Measurements from ENCODE around the gene DPF1. TPM values are rescaled to one million over a fixed set of nuclear protein-coding genes. Genes with fewer than 3 reads are reported as not detected.

The DPF1 gene
- total RNA-seq, 1 donor from 2014 or later: 4.8 TPM

DNA sequence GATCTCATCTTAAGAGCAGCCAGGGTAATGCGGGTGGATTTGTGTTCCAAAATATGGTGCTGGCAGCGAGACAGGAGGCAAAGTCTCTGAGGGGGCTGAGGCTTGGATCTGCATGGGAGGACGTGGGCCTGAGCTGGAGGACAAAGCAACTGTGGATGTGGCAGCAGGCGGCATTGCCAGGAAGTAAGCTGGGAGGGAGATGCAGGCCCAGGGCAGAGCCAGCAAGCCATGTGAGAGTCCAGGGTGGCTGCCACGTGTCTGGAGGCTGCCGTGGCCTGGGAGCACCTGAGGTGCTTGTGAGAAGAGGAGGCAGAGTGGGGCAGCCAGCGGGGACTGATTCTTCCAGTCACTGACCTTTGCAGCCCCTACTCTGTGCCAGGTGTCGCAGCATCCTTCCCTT is 52.0 kb downstream of the DPF1 start:
- Mint-ChIP-seq H3K27me3 (no peaks in the 10 kb centered on the region), H3K27ac (peak overlapping the region; percentile 50), H3K4me1 (ENCODE audit: low read depth) (no peaks in the 10 kb centered on the region), H3K36me3 (ENCODE audit: insufficient read depth) (peaks cover 6% of the 10 kb centered on the region), H3K4me3 (ENCODE audit: low read depth) (no peak overlapping the region), H3K9me3 (ENCODE audit: low read depth) (no peaks in the 10 kb centered on the region)
- TF ChIP-seq, protein P1, sequence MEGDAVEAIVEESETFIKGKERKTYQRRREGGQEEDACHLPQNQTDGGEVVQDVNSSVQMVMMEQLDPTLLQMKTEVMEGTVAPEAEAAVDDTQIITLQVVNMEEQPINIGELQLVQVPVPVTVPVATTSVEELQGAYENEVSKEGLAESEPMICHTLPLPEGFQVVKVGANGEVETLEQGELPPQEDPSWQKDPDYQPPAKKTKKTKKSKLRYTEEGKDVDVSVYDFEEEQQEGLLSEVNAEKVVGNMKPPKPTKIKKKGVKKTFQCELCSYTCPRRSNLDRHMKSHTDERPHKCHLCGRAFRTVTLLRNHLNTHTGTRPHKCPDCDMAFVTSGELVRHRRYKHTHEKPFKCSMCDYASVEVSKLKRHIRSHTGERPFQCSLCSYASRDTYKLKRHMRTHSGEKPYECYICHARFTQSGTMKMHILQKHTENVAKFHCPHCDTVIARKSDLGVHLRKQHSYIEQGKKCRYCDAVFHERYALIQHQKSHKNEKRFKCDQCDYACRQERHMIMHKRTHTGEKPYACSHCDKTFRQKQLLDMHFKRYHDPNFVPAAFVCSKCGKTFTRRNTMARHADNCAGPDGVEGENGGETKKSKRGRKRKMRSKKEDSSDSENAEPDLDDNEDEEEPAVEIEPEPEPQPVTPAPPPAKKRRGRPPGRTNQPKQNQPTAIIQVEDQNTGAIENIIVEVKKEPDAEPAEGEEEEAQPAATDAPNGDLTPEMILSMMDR (IDR thresholded peaks at IDR 0.05; ENCODE audit: unreplicated experiment): no peak
- no peak for DNase-seq (ENCODE audit: low spot score, unreplicated experiment)

DNA sequence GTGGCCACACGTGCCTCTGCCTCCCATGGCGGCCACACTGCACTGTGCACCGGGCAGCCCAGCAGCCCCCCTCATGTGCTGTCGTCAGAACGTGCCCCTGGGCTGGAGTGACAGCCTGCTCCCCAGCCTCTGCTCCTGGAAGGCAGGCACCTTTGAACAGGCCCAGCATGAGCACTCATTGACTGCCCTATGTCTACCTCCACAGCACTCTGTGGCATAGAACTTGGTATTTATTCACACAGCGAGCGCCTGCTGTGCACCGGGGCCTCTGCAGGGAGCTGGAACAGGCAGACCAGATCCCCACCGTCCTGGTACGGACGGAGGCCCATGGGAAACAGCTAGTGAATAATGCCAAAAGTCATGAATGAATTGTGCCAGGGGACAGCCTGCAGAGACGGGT is 53.7 kb downstream of the DPF1 start:
- peaks cover 7% of the 10 kb centered on the region for H3K36me3 Mint-ChIP-seq (ENCODE audit: insufficient read depth)
- DNase-seq (ENCODE audit: low spot score, unreplicated experiment): no peak
- no peaks in the 10 kb centered on the region for H3K4me1 Mint-ChIP-seq (ENCODE audit: low read depth)
- H3K9me3 Mint-ChIP-seq (ENCODE audit: low read depth): no peaks in the 10 kb centered on the region
- no peak overlapping the region for H3K4me3 Mint-ChIP-seq (ENCODE audit: low read depth)
- H3K27me3 Mint-ChIP-seq: no peaks in the 10 kb centered on the region
- TF ChIP-seq, protein P1 (IDR thresholded peaks at IDR 0.05; ENCODE audit: unreplicated experiment): no peak
- no peak overlapping the region for H3K27ac Mint-ChIP-seq

DNA sequence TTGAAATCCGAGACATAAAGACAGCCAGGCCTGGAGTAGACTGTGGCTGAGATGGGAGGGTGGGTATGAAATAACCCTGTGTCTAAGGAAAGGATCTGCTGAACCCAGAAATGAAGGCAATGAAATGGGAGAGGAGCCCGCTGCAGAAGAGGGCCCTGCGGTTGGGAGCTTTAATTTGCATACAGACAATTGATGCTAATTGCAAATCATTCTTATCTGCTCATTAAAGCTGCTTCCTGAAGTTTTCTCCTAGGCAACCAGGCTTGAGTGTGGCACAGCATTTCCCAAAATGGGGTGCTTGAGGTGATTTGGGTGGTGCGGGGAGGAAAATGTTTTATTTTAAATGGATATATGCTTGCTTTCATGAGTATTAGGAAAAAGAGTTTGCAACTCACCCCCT is 55.4 kb downstream of the DPF1 start:
- Mint-ChIP-seq H3K4me3 (ENCODE audit: low read depth) (no peak overlapping the region), H3K4me1 (ENCODE audit: low read depth) (peaks cover 1% of the 10 kb centered on the region), H3K27ac (peak overlapping the region; percentile 8), H3K36me3 (ENCODE audit: insufficient read depth) (peaks cover 15% of the 10 kb centered on the region), H3K27me3 (no peaks in the 10 kb centered on the region), H3K9me3 (ENCODE audit: low read depth) (no peaks in the 10 kb centered on the region)
- TF ChIP-seq, protein P1 (IDR thresholded peaks at IDR 0.05; ENCODE audit: unreplicated experiment): no peak
- no peak for DNase-seq (ENCODE audit: low spot score, unreplicated experiment)

DNA sequence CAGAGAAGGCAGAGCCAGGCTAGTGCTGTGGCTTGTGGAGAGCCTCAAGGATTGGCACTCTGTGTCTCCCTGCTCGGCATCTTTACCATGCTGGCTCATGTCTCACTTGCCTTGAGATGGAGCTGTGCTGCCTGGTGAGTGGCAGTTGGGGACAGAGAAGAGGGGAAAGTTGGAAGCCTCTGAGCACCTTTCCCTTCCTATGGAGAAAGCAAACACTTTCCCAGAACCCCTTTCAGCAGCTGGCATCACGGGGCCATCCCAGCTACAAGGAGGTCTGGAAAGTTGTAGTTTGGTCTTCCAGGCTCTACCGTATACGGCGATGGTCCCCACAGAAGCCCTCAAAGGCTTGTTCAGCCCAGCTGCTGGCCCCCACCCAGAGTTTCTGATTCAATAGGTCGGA is 58.7 kb downstream of the DPF1 start:
- TF ChIP-seq, protein P1 (IDR thresholded peaks at IDR 0.05; ENCODE audit: unreplicated experiment): no peak
- no peaks in the 10 kb centered on the region for H3K27me3 Mint-ChIP-seq
- no peak overlapping the region for H3K4me3 Mint-ChIP-seq (ENCODE audit: low read depth)
- H3K9me3 Mint-ChIP-seq (ENCODE audit: low read depth): no peaks in the 10 kb centered on the region
- H3K4me1 Mint-ChIP-seq (ENCODE audit: low read depth): peaks cover 1% of the 10 kb centered on the region
- DNase-seq (ENCODE audit: low spot score, unreplicated experiment): no peak
- peak overlapping the region; percentile 8 for H3K27ac Mint-ChIP-seq
- H3K36me3 Mint-ChIP-seq (ENCODE audit: insufficient read depth): peaks cover 40% of the 10 kb centered on the region

DNA sequence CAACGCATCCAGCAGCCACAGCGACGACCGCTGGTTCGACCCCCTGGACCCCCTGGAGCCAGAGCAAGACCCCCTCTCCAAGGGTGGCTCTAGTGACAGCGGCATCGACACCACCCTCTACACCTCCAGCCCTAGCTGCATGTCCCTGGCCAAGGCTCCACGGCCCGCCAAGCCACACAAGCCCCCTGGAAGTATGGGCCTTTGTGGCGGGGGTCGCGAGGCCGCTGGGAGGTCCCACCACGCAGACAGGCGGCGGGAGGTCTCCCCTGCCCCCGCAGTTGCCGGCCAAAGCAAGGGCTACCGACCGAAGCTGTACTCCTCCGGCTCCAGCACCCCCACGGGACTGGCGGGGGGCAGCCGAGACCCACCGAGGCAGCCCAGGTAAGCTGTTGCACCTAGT is 59.5 kb downstream of the DPF1 start:
- Mint-ChIP-seq H3K4me1 (ENCODE audit: low read depth) (peaks cover 1% of the 10 kb centered on the region), H3K36me3 (ENCODE audit: insufficient read depth) (peaks cover 41% of the 10 kb centered on the region), H3K4me3 (ENCODE audit: low read depth) (no peak overlapping the region), H3K27ac (no peak overlapping the region), H3K9me3 (ENCODE audit: low read depth) (no peaks in the 10 kb centered on the region), H3K27me3 (no peaks in the 10 kb centered on the region)
- no peak for DNase-seq (ENCODE audit: low spot score, unreplicated experiment)
- TF ChIP-seq, protein P1 (IDR thresholded peaks at IDR 0.05; ENCODE audit: unreplicated experiment): no peak

Measured in progenitor cell of endocrine pancreas (in vitro differentiated cells).